ENCODE data around the gene RENBP. TPM values are rescaled to one million over a fixed set of nuclear protein-coding genes. Genes with fewer than 3 reads are reported as not detected.

The RENBP gene
- total and polyA plus RNA-seq, 2 of the 13 experiments (the other 11 are each of a cell fraction or from before 2014, with no cell fraction given): 1.4 to 2.6 TPM

DNA sequence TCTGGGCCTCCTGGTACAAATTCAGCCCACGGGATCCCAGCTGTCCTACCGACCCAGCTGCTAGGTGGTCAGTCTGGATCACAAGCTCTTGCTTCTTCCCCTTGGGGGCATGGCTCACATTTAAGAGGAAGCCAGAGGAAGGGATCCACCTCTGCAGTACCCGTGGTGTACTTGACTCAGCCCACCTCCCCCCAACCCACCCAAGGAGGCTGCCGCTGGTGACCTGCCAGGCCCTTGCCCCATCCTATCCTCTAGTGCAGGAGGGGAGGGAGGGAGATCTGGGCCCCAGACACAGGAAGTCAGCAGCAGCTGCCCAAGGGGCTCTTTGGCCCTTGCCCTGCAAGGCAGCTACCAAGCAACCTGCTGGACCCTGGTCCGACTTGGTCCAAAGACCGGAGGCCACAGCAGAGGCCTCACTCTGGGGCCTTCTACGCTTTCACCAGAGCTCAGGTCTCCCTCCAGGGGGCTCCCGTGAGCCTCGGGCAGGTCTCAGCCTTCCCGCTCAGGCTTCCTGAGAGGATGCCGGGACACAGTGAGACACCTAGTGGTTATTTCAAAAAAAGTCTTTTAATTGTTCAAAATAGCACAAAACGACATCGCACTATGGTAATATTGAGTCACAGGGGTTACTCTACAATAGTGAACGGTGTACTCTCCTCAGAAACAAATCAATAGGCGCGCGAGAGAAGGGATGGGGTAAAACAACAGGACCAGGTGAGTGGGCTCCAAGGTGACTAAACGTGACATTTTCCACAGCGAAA is 2.7 kb upstream of the RENBP start:
- Histone ChIP-seq H3K79me2 (ENCODE audit: insufficient read depth, low read length) (no peaks in the 10 kb centered on the region), H3K36me3 (replicated peaks in 1 of 2; ENCODE audit: control insufficient read depth in 1 of 2, insufficient read depth in 2 of 2, low read length in 2 of 2) (peaks cover 5 to 15% of the 10 kb centered on the region in 2 experiments; a peak in 4 of 5 replicates), H3K4me2 (ENCODE audit: low read depth, low read length) (0 out of 2 replicates have a peak overlapping the region, but pooled peaks have one; percentile 3), H3K4me1 (ENCODE audit: insufficient read depth, low read length) (peaks cover 53% of the 10 kb centered on the region), H3K27ac (ENCODE audit: extremely low read length, insufficient read depth, low read length) (peak overlapping the region; percentile 72), H3K9ac (ENCODE audit: insufficient read depth, low read depth, low read length) (0 out of 2 replicates have a peak overlapping the region, but pooled peaks have one; percentile 22), H3K9me3 (ENCODE audit: low read length) (no peaks in the 10 kb centered on the region), H2AFZ (ENCODE audit: low read length) (no peak overlapping the region), H3K27me3 (ENCODE audit: control insufficient read depth in 1 of 2, insufficient read depth in 2 of 2, low read length in 2 of 2) (no peaks in the 10 kb centered on the region), H4K20me1 (ENCODE audit: insufficient read depth, low read length) (no peaks in the 10 kb centered on the region), H3K4me3 (replicated peaks in 1 of 3; ENCODE audit: insufficient read depth in 1 of 3, low read depth in 2 of 3, low read length in 3 of 3) (no peak overlapping the region)
- BruUV-seq (replicated peaks): no TSS peak
- CTCF ChIA-PET (ENCODE audit: low intra/inter-chr PET ratio, low total read pairs): interaction anchor here (0.7 to 3.6 kb wide), 2 partner anchors 24 to 183 kb away, joined by 3 to 29 read pairs; partner anchors contain the start of gene PLXNB3
- FAIRE-seq: peak; percentile 92
- POLR2A ChIA-PET: interaction anchor here (0.5 to 5.8 kb wide), 12 partner anchors 12 to 184 kb away, joined by 3 to 82 read pairs (median 6); partner anchors contain the start of genes HCFC1, NAA10 and PLXNB3
- intact Hi-C loops (cut with micrococcal nuclease; ENCODE audit: unreplicated experiment) (loop anchor here (2.0 to 10.0 kb wide), 2 partner anchors 22 to 182 kb away; partner anchors contain the start of gene PLXNB3), in situ Hi-C loops (cut with HindIII; ENCODE audit: extremely low pct_ligation_motif_present, low pct_unique_long_range_greater_than_20kb) (no loop called here)
- WGBS (ENCODE audit: low lambda C conversion rate): 33% methylated on average over 8 of the region's 19 CpGs
- ATAC-seq: peak; percentile 78
- peak; percentile 75 for DNase-seq (ENCODE audit: low spot score)
- TF ChIP-seq ZNF543 (CRISPR knock-in tag; IDR thresholded peaks at IDR 0.05): 0 out of 2 replicates have a peak, but pooled peaks have one; percentile 31
- 0 out of 2 replicates have a peak, but pooled peaks have one; percentile 34 for TF ChIP-seq RARA (CRISPR knock-in tag; IDR thresholded peaks at IDR 0.05)
- TF ChIP-seq WIZ (CRISPR knock-in tag; IDR thresholded peaks at IDR 0.05): no peak
- 0 out of 2 replicates have a peak, but pooled peaks have one; percentile 47 for TF ChIP-seq ZSCAN21 (CRISPR knock-in tag; IDR thresholded peaks at IDR 0.05; ENCODE audit: borderline replicate concordance)
- TF ChIP-seq SSRP1 (CRISPR knock-in tag; IDR thresholded peaks at IDR 0.05): no peak
- no peak for TF ChIP-seq RCOR2 (CRISPR knock-in tag; IDR thresholded peaks at IDR 0.05)
- TF ChIP-seq, protein P1, sequence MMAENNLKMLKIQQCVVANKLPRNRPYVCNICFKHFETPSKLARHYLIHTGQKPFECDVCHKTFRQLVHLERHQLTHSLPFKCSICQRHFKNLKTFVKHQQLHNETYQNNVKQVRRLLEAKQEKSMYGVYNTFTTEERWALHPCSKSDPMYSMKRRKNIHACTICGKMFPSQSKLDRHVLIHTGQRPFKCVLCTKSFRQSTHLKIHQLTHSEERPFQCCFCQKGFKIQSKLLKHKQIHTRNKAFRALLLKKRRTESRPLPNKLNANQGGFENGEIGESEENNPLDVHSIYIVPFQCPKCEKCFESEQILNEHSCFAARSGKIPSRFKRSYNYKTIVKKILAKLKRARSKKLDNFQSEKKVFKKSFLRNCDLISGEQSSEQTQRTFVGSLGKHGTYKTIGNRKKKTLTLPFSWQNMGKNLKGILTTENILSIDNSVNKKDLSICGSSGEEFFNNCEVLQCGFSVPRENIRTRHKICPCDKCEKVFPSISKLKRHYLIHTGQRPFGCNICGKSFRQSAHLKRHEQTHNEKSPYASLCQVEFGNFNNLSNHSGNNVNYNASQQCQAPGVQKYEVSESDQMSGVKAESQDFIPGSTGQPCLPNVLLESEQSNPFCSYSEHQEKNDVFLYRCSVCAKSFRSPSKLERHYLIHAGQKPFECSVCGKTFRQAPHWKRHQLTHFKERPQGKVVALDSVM (CRISPR knock-in tag; IDR thresholded peaks at IDR 0.05): peak; percentile 96
- TF ChIP-seq HNRNPL (IDR thresholded peaks at IDR 0.05; ENCODE audit: low read depth, low read length): peak; percentile 78; the same call in 1 of the 2 replicates
- TF ChIP-seq PRPF4 (IDR thresholded peaks at IDR 0.05; ENCODE audit: low read depth, low read length, poor library complexity, severe bottlenecking): no peak
- TF ChIP-seq NFIB (CRISPR knock-in tag; IDR thresholded peaks at IDR 0.05; ENCODE audit: borderline replicate concordance): no peak
- 0 out of 2 replicates have a peak, but pooled peaks have one; percentile 36 for TF ChIP-seq ZBTB7B (CRISPR knock-in tag; IDR thresholded peaks at IDR 0.05)
- TF ChIP-seq ZNF331 (CRISPR knock-in tag; IDR thresholded peaks at IDR 0.05): peak; percentile 26; the same call in 1 of the 2 replicates
- TF ChIP-seq, protein P2, sequence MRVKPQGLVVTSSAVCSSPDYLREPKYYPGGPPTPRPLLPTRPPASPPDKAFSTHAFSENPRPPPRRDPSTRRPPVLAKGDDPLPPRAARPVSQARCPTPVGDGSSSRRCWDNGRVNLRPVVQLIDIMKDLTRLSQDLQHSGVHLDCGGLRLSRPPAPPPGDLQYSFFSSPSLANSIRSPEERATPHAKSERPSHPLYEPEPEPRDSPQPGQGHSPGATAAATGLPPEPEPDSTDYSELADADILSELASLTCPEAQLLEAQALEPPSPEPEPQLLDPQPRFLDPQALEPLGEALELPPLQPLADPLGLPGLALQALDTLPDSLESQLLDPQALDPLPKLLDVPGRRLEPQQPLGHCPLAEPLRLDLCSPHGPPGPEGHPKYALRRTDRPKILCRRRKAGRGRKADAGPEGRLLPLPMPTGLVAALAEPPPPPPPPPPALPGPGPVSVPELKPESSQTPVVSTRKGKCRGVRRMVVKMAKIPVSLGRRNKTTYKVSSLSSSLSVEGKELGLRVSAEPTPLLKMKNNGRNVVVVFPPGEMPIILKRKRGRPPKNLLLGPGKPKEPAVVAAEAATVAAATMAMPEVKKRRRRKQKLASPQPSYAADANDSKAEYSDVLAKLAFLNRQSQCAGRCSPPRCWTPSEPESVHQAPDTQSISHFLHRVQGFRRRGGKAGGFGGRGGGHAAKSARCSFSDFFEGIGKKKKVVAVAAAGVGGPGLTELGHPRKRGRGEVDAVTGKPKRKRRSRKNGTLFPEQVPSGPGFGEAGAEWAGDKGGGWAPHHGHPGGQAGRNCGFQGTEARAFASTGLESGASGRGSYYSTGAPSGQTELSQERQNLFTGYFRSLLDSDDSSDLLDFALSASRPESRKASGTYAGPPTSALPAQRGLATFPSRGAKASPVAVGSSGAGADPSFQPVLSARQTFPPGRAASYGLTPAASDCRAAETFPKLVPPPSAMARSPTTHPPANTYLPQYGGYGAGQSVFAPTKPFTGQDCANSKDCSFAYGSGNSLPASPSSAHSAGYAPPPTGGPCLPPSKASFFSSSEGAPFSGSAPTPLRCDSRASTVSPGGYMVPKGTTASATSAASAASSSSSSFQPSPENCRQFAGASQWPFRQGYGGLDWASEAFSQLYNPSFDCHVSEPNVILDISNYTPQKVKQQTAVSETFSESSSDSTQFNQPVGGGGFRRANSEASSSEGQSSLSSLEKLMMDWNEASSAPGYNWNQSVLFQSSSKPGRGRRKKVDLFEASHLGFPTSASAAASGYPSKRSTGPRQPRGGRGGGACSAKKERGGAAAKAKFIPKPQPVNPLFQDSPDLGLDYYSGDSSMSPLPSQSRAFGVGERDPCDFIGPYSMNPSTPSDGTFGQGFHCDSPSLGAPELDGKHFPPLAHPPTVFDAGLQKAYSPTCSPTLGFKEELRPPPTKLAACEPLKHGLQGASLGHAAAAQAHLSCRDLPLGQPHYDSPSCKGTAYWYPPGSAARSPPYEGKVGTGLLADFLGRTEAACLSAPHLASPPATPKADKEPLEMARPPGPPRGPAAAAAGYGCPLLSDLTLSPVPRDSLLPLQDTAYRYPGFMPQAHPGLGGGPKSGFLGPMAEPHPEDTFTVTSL (CRISPR knock-in tag; IDR thresholded peaks at IDR 0.05; ENCODE audit: borderline replicate concordance): no peak

Data from HepG2 (cell line).